HUES64 (cell line): ENCODE data around the gene MAP4.

Experiments
- H3K27ac ChIP-seq: 2 replicates; pipeline ENCODE4 v1.7.0; 2013; ENCODE audit warnings: low read depth, low read length, inconsistent platforms
- H3K27me3 ChIP-seq: 2 replicates; pipeline ENCODE4 v1.6.1; 2013; ENCODE audit warnings: mild to moderate bottlenecking, low read length; ENCODE audit not compliant: insufficient read depth
- H3K36me3 ChIP-seq: 2 replicates; pipeline ENCODE4 v1.6.1; 2013; ENCODE audit warnings: mild to moderate bottlenecking, low read length; ENCODE audit not compliant: insufficient read depth
- H3K4me1 ChIP-seq: 2 replicates; pipeline ENCODE4 v1.6.1; 2013; ENCODE audit warnings: mild to moderate bottlenecking, low read length, moderate library complexity; ENCODE audit not compliant: insufficient read depth
- H3K4me3 ChIP-seq: 2 replicates; pipeline ENCODE4 v1.5.1; 2013; ENCODE audit warnings: mild to moderate bottlenecking, low read length, moderate library complexity
- H3K9ac ChIP-seq: 2 replicates; pipeline ENCODE4 v1.6.1; 2013; ENCODE audit warnings: mild to moderate bottlenecking, low read depth, low read length
- H3K9me3 ChIP-seq: 2 replicates; pipeline ENCODE4 v1.6.1; 2013; ENCODE audit warnings: low read depth, low read length; ENCODE audit not compliant: insufficient read depth
- WGBS: fragments of 150-250, 120-280 bp; methylation state at CpG from one replicate; pipeline ENCODE4 v1.1.7; 2013; ENCODE audit warnings: missing lambda C conversion rate; 5-methylcytosine and 5-hydroxymethylcytosine counted together

The MAP4 gene

GRCh38 chr3:47989981-47990440 is 26.2 kb downstream of the MAP4 start:
- Histone ChIP-seq H3K36me3 (peaks cover 23% of the 10 kb centered on the region), H3K9ac (no peak overlapping the region), H3K27ac (no peak overlapping the region), H3K4me3 (no peak overlapping the region), H3K4me1 (peaks cover 7% of the 10 kb centered on the region; the same call in 1 of the 2 replicates), H3K9me3 (no peaks in the 10 kb centered on the region), H3K27me3 (no peaks in the 10 kb centered on the region)
- WGBS = 53% methylated on average over 2 of the region's 2 CpGs

GRCh38 chr3:47985381-47985780 is 30.8 kb downstream of the MAP4 start:
- Histone ChIP-seq H3K27ac (no peak overlapping the region), H3K27me3 (no peaks in the 10 kb centered on the region), H3K9ac (no peak overlapping the region), H3K4me3 (no peak overlapping the region), H3K4me1 (peaks cover 7% of the 10 kb centered on the region; the same call in 1 of the 2 replicates), H3K36me3 (peaks cover 9% of the 10 kb centered on the region; the same call in 1 of the 2 replicates), H3K9me3 (no peaks in the 10 kb centered on the region)
- 97% methylated on average over 1 of the region's 1 CpG for WGBS

GRCh38 chr3:47984075-47984728 is 32.0 kb downstream of the MAP4 start:
- 94% methylated on average over 3 of the region's 3 CpGs for WGBS
- Histone ChIP-seq H3K9ac (no peak overlapping the region), H3K9me3 (no peaks in the 10 kb centered on the region), H3K27me3 (no peaks in the 10 kb centered on the region), H3K27ac (no peak overlapping the region), H3K36me3 (peaks cover 9% of the 10 kb centered on the region; the same call in 1 of the 2 replicates), H3K4me3 (no peak overlapping the region), H3K4me1 (peaks cover under 1% of the 10 kb centered on the region; the same call in 1 of the 2 replicates)

- 100% methylated on average over 1 of the region's 2 CpGs for WGBS
- H3K9ac ChIP-seq = no peak overlapping the region
- H3K36me3 ChIP-seq = 0 out of 2 replicates have a peak, but pooled peaks cover 6% of the 10 kb centered on the region
- H3K4me1 ChIP-seq = no peaks in the 10 kb centered on the region
- no peak overlapping the region for H3K27ac ChIP-seq
- no peak overlapping the region for H3K4me3 ChIP-seq
- H3K27me3 ChIP-seq = no peaks in the 10 kb centered on the region
- H3K9me3 ChIP-seq = no peaks in the 10 kb centered on the region
These were observed 35.4 kb downstream of the MAP4 start for GRCh38 chr3:47980795-47981194.

GRCh38 chr3:47979070-47979469 is 37.1 kb downstream of the MAP4 start:
- no peak overlapping the region for H3K4me3 ChIP-seq
- no CpG with 5 or more reads among the region's 1 CpG for WGBS
- no peaks in the 10 kb centered on the region for H3K27me3 ChIP-seq
- H3K9ac ChIP-seq = no peak overlapping the region
- no peak overlapping the region for H3K27ac ChIP-seq
- no peaks in the 10 kb centered on the region for H3K4me1 ChIP-seq
- H3K9me3 ChIP-seq = no peaks in the 10 kb centered on the region
- H3K36me3 ChIP-seq = peaks cover 15% of the 10 kb centered on the region; the same call in 1 of the 2 replicates

DNA sequence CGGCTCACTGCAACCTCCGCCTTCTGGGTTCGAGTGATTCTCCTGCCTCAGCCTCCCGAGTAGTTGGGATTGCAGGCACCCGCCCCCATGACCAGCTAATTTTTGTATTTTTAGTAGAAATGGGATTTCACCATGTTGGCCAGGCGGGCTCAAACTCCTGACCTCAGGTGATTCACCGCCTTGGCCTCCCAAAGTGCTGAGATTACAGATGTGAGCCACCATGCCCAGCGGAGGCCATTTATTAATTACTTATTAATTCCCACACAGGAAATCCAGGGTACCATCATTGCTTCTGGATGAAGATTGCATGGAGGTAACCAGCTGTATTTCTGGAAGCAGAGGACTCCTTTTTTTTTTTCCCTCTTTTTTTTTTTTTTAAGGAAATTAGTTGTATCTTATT is 37.8 kb downstream of the MAP4 start:
- H3K9ac ChIP-seq = no peak overlapping the region
- no peaks in the 10 kb centered on the region for H3K4me1 ChIP-seq
- no peaks in the 10 kb centered on the region for H3K27me3 ChIP-seq
- H3K36me3 ChIP-seq = peaks cover 15% of the 10 kb centered on the region; the same call in 1 of the 2 replicates
- no peak overlapping the region for H3K27ac ChIP-seq
- H3K9me3 ChIP-seq = no peaks in the 10 kb centered on the region
- 94% methylated on average over 8 of the region's 8 CpGs for WGBS
- H3K4me3 ChIP-seq = no peak overlapping the region

DNA sequence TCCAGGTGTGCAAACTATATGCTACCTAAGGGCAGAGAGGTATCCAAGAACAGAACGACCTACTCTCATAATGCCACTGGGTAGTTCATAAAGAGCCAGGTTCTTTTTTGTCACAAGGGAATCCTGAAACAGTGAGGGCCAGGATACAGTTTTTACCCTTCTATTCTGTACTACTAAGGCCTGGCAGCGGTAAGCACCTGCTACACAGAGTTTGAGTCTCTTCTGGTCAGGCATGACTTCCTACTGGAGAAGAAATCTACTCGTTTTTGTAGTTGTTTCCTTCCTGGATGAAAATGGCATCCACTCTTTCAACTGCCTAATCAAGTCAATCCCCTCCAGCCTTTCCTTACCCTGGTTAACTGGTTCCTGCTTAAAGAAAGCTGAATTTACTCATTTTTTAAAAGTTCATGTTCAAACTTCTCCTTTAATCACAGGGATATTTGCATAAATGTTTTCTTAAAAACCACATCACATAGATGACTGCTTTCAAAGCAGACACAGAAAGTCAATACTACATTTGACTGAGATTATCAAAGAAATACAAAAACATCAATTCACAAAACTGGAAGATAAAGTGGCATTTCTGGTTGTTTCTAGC is 40.0 kb downstream of the MAP4 start:
- H3K4me3 ChIP-seq = no peak overlapping the region
- no peaks in the 10 kb centered on the region for H3K4me1 ChIP-seq
- H3K27ac ChIP-seq = no peak overlapping the region
- H3K9ac ChIP-seq = no peak overlapping the region
- peaks cover 21% of the 10 kb centered on the region for H3K36me3 ChIP-seq
- WGBS = 89% methylated on average over 3 of the region's 3 CpGs
- H3K27me3 ChIP-seq = no peaks in the 10 kb centered on the region
- H3K9me3 ChIP-seq = no peaks in the 10 kb centered on the region

- no peak overlapping the region for H3K9ac ChIP-seq
- H3K36me3 ChIP-seq = peaks cover 21% of the 10 kb centered on the region
- H3K4me1 ChIP-seq = no peaks in the 10 kb centered on the region
- H3K27me3 ChIP-seq = no peaks in the 10 kb centered on the region
- H3K4me3 ChIP-seq = no peak overlapping the region
- no peaks in the 10 kb centered on the region for H3K9me3 ChIP-seq
- no peak overlapping the region for H3K27ac ChIP-seq
- 93% methylated on average over 3 of the region's 4 CpGs for WGBS
These were observed 41.2 kb downstream of the MAP4 start for GRCh38 chr3:47974974-47975470.

- Histone ChIP-seq H3K4me3 (no peak overlapping the region), H3K9me3 (no peaks in the 10 kb centered on the region), H3K27me3 (no peaks in the 10 kb centered on the region), H3K4me1 (no peaks in the 10 kb centered on the region), H3K36me3 (peaks cover 15% of the 10 kb centered on the region), H3K27ac (no peak overlapping the region), H3K9ac (no peak overlapping the region)
- WGBS = 95% methylated on average over 3 of the region's 3 CpGs
These were observed 45.1 kb downstream of the MAP4 start for GRCh38 chr3:47971081-47971480.

- whole genome bisulfite sequencing = 94% methylated on average over 3 of the region's 4 CpGs
- Histone ChIP-seq H3K9ac (no peak overlapping the region), H3K27ac (no peak overlapping the region), H3K27me3 (no peaks in the 10 kb centered on the region), H3K36me3 (no peaks in the 10 kb centered on the region), H3K4me3 (no peak overlapping the region), H3K4me1 (0 out of 2 replicates have a peak, but pooled peaks cover 5% of the 10 kb centered on the region), H3K9me3 (0 out of 2 replicates have a peak, but pooled peaks cover 2% of the 10 kb centered on the region)
These were observed 51.5 kb downstream of the MAP4 start for GRCh38 chr3:47964740-47965139.

DNA sequence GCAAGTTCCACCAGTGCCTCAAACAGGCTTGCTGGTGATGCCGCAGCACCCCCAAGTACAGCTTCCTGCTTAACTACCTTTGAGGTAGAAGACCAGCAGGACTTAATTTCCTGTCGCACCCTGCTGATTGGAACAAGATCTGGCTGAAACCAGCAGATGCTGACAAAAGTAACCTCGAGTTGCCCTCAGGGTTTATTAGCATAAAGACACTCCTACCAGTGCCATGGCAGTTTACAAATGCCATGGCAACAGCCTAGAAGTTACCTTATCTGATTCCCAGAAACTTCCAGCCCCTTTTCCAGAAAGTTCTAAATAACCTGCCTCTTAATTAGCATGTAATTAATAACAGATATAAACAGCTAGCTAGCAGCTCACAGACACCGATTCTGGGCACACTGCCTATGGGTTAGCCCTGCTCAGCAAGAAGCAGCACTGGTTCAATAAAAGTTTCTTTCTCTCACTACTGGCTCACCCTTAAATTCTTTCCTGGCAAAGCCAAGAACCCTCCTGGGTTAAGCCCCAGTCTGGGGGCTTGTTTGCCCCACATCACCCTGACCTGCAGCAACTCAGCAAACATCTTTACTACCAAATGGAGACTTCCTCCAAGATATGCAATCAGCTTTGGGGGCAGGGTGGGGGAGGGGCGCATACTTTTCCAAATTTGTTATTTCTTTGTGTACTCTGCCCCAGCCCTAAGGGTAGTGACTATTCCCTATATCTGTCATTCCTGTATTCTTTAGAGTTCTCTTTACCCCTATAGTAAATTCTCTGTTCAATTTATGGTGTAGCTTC is 54.2 kb downstream of the MAP4 start:
- Histone ChIP-seq H3K9ac (no peak overlapping the region), H3K9me3 (0 out of 2 replicates have a peak, but pooled peaks cover 2% of the 10 kb centered on the region), H3K27ac (no peak overlapping the region), H3K4me1 (0 out of 2 replicates have a peak, but pooled peaks cover 5% of the 10 kb centered on the region), H3K4me3 (no peak overlapping the region), H3K36me3 (no peaks in the 10 kb centered on the region), H3K27me3 (no peaks in the 10 kb centered on the region)
- WGBS = 82% methylated on average over 5 of the region's 5 CpGs
